ENCODE measurements around the gene EDRF1. TPM values are rescaled to one million over a fixed set of nuclear protein-coding genes. Genes with fewer than 3 reads are reported as not detected.

EDRF1 gene
- total and polyA plus RNA-seq, 2 experiments from 2014 or later: 25.0 to 48.8 TPM

DNA sequence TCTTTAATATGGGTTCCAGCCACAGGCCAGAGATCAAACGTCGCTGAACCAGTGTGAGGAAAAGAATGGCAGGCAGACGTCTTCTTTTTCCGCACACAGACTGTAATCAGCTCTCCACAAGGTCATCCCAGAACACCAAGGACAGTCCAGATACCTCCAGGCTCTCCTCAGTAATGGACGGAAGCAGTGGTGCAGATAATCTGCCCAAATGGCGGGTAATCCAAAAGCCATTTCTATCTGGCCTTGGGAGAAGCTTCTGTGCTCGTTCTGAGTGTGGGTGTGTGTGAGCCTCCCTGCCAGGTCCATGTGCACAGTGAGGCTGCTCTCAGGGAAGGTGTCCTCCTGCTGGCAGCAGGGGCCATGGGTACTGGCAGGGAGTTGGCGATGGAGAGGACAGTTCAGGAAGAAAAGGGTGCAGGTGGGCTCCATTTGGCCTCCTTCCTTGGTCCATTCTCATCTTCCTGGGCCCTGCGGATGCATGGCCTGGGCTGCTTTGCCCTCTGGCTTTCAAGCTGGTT lies 21.0 kb upstream of the EDRF1 start (continued):
- TF ChIP-seq, protein P1, sequence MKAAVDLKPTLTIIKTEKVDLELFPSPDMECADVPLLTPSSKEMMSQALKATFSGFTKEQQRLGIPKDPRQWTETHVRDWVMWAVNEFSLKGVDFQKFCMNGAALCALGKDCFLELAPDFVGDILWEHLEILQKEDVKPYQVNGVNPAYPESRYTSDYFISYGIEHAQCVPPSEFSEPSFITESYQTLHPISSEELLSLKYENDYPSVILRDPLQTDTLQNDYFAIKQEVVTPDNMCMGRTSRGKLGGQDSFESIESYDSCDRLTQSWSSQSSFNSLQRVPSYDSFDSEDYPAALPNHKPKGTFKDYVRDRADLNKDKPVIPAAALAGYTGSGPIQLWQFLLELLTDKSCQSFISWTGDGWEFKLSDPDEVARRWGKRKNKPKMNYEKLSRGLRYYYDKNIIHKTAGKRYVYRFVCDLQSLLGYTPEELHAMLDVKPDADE (IDR thresholded peaks at IDR 0.05): no peak

DNA sequence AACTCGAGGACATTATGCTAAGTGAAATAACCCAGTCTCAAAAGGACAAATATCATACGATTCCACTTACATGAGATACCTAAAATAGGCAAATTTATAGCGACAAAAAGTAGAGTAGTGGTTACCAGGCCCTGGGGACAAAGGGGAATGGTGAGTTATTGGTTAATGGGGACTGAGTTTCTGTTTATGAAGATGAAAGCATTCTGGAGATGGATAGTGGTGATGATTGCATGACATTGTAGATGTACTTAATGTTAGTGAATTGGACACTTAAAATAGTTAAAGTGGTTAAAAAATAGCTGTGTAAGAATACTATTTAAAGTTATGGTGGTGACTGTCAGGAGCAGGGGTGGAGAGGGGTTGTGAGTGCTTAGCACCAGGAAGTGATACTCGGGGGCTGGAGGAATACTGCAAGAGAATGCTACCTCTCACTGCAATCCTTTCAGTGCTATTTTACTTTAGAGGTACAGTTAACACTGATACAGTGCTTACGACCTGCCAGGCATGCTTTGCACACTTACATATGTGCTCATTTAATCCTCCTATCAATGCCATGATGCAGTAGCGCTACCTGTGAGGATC lies 19.9 kb upstream of the EDRF1 start:
- no peak overlapping the region for H3K4me3 Mint-ChIP-seq
- H3K27me3 Mint-ChIP-seq (ENCODE audit: insufficient read depth, low read depth, poor library complexity): no peaks in the 10 kb centered on the region
- Histone ChIP-seq H3F3A (replicated peaks; ENCODE audit: low read depth) (no peaks in the 10 kb centered on the region), H3K36me3 (ENCODE audit: insufficient read depth) (no peaks in the 10 kb centered on the region), H3K27ac (ENCODE audit: low read depth) (no peak overlapping the region), H4K20me1 (replicated peaks; ENCODE audit: insufficient read depth) (no peaks in the 10 kb centered on the region), H2AFZ (no peak overlapping the region), H3K9me2 (ENCODE audit: insufficient read depth) (0 out of 2 replicates have a peak, but pooled peaks cover 3% of the 10 kb centered on the region), H3K27me3 (ENCODE audit: insufficient read depth) (no peaks in the 10 kb centered on the region), H3K79me2 (replicated peaks; ENCODE audit: insufficient read depth) (no peaks in the 10 kb centered on the region), H3K4me1 (ENCODE audit: insufficient read depth) (no peaks in the 10 kb centered on the region), H3K4me2 (no peak overlapping the region), H3K4me3 (no peak overlapping the region)
- no peak for DNase-seq (ENCODE audit: low spot score)
- ATAC-seq: no peak
- no peak overlapping the region for H3K27ac Mint-ChIP-seq
- no peak for TF ChIP-seq ZNF331 (CRISPR knock-in tag; IDR thresholded peaks at IDR 0.05; ENCODE audit: low read depth)
- TF ChIP-seq, protein P2, sequence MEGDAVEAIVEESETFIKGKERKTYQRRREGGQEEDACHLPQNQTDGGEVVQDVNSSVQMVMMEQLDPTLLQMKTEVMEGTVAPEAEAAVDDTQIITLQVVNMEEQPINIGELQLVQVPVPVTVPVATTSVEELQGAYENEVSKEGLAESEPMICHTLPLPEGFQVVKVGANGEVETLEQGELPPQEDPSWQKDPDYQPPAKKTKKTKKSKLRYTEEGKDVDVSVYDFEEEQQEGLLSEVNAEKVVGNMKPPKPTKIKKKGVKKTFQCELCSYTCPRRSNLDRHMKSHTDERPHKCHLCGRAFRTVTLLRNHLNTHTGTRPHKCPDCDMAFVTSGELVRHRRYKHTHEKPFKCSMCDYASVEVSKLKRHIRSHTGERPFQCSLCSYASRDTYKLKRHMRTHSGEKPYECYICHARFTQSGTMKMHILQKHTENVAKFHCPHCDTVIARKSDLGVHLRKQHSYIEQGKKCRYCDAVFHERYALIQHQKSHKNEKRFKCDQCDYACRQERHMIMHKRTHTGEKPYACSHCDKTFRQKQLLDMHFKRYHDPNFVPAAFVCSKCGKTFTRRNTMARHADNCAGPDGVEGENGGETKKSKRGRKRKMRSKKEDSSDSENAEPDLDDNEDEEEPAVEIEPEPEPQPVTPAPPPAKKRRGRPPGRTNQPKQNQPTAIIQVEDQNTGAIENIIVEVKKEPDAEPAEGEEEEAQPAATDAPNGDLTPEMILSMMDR (conservative IDR thresholded peaks at IDR 0.05; ENCODE audit: low read depth in 2 of 2): no peak
- no peak for TF ChIP-seq STAT1 (IDR thresholded peaks at IDR 0.05; ENCODE audit: unreplicated experiment)
- TF ChIP-seq, protein P3, sequence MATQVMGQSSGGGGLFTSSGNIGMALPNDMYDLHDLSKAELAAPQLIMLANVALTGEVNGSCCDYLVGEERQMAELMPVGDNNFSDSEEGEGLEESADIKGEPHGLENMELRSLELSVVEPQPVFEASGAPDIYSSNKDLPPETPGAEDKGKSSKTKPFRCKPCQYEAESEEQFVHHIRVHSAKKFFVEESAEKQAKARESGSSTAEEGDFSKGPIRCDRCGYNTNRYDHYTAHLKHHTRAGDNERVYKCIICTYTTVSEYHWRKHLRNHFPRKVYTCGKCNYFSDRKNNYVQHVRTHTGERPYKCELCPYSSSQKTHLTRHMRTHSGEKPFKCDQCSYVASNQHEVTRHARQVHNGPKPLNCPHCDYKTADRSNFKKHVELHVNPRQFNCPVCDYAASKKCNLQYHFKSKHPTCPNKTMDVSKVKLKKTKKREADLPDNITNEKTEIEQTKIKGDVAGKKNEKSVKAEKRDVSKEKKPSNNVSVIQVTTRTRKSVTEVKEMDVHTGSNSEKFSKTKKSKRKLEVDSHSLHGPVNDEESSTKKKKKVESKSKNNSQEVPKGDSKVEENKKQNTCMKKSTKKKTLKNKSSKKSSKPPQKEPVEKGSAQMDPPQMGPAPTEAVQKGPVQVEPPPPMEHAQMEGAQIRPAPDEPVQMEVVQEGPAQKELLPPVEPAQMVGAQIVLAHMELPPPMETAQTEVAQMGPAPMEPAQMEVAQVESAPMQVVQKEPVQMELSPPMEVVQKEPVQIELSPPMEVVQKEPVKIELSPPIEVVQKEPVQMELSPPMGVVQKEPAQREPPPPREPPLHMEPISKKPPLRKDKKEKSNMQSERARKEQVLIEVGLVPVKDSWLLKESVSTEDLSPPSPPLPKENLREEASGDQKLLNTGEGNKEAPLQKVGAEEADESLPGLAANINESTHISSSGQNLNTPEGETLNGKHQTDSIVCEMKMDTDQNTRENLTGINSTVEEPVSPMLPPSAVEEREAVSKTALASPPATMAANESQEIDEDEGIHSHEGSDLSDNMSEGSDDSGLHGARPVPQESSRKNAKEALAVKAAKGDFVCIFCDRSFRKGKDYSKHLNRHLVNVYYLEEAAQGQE (IDR thresholded peaks at IDR 0.05; ENCODE audit: unreplicated experiment): no peak
- TF ChIP-seq POLR2AphosphoS5 (IDR thresholded peaks at IDR 0.05; ENCODE audit: low read depth): no peak
- TF ChIP-seq JUNB (IDR thresholded peaks at IDR 0.05; ENCODE audit: unreplicated experiment): no peak
- no peak for TF ChIP-seq EZH2 (IDR thresholded peaks at IDR 0.05; ENCODE audit: low read depth, unreplicated experiment)
- no peak for TF ChIP-seq ZNF114 (CRISPR knock-in tag; IDR thresholded peaks at IDR 0.05)
- no peak for TF ChIP-seq CREB1 (CRISPR knock-in tag; IDR thresholded peaks at IDR 0.05; ENCODE audit: low read depth)
- TF ChIP-seq, protein P4, sequence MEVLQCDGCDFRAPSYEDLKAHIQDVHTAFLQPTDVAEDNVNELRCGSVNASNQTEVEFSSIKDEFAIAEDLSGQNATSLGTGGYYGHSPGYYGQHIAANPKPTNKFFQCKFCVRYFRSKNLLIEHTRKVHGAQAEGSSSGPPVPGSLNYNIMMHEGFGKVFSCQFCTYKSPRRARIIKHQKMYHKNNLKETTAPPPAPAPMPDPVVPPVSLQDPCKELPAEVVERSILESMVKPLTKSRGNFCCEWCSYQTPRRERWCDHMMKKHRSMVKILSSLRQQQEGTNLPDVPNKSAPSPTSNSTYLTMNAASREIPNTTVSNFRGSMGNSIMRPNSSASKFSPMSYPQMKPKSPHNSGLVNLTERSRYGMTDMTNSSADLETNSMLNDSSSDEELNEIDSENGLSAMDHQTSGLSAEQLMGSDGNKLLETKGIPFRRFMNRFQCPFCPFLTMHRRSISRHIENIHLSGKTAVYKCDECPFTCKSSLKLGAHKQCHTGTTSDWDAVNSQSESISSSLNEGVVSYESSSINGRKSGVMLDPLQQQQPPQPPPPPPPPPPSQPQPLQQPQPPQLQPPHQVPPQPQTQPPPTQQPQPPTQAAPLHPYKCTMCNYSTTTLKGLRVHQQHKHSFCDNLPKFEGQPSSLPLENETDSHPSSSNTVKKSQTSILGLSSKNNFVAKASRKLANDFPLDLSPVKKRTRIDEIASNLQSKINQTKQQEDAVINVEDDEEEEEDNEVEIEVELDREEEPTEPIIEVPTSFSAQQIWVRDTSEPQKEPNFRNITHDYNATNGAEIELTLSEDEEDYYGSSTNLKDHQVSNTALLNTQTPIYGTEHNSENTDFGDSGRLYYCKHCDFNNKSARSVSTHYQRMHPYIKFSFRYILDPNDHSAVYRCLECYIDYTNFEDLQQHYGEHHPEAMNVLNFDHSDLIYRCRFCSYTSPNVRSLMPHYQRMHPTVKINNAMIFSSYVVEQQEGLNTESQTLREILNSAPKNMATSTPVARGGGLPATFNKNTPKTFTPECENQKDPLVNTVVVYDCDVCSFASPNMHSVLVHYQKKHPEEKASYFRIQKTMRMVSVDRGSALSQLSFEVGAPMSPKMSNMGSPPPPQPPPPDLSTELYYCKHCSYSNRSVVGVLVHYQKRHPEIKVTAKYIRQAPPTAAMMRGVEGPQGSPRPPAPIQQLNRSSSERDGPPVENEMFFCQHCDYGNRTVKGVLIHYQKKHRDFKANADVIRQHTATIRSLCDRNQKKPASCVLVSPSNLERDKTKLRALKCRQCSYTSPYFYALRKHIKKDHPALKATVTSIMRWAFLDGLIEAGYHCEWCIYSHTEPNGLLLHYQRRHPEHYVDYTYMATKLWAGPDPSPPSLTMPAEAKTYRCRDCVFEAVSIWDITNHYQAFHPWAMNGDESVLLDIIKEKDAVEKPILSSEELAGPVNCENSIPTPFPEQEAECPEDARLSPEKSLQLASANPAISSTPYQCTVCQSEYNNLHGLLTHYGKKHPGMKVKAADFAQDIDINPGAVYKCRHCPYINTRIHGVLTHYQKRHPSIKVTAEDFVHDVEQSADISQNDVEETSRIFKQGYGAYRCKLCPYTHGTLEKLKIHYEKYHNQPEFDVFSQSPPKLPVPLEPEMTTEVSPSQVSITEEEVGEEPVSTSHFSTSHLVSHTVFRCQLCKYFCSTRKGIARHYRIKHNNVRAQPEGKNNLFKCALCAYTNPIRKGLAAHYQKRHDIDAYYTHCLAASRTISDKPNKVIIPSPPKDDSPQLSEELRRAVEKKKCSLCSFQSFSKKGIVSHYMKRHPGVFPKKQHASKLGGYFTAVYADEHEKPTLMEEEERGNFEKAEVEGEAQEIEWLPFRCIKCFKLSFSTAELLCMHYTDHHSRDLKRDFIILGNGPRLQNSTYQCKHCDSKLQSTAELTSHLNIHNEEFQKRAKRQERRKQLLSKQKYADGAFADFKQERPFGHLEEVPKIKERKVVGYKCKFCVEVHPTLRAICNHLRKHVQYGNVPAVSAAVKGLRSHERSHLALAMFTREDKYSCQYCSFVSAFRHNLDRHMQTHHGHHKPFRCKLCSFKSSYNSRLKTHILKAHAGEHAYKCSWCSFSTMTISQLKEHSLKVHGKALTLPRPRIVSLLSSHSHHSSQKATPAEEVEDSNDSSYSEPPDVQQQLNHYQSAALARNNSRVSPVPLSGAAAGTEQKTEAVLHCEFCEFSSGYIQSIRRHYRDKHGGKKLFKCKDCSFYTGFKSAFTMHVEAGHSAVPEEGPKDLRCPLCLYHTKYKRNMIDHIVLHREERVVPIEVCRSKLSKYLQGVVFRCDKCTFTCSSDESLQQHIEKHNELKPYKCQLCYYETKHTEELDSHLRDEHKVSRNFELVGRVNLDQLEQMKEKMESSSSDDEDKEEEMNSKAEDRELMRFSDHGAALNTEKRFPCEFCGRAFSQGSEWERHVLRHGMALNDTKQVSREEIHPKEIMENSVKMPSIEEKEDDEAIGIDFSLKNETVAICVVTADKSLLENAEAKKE (CRISPR knock-in tag; IDR thresholded peaks at IDR 0.05): no peak
- no peaks in the 10 kb centered on the region for H3K4me1 Mint-ChIP-seq
- H3K9me3 Mint-ChIP-seq: no peaks in the 10 kb centered on the region
- H3K36me3 Mint-ChIP-seq (ENCODE audit: low read depth): 0 out of 3 replicates have a peak, but pooled peaks cover 3% of the 10 kb centered on the region

All from GM23338 (cell line).